Renal cortex interstitium (tissue), 11 donors: Measurements from ENCODE around the gene PEPD. TPM values are rescaled to one million over a fixed set of nuclear protein-coding genes. Genes with fewer than 3 reads are reported as not detected.

Experiments
- DNase-seq, 11 donors: peaks; one replicate each; pipeline ENCODE4 v3.0.0-alpha.2; 2013; ENCODE audit warnings: low read depth in 9 of 11, low spot score in 4 of 11; ENCODE audit errors: extremely low read depth in 1 of 11
- polyA plus RNA-seq, 3 donors: library from polyadenylated mRNA; unstranded; fragments of 120-200 nt; gene quantifications; one replicate each; pipeline ENCODE4 v1.2.1, GENCODE V29; 2013; ENCODE audit not compliant: insufficient read length in 3 of 3

PEPD gene
- polyA plus RNA-seq, 3 donors = 106 to 122 (median 112) TPM

DNA sequence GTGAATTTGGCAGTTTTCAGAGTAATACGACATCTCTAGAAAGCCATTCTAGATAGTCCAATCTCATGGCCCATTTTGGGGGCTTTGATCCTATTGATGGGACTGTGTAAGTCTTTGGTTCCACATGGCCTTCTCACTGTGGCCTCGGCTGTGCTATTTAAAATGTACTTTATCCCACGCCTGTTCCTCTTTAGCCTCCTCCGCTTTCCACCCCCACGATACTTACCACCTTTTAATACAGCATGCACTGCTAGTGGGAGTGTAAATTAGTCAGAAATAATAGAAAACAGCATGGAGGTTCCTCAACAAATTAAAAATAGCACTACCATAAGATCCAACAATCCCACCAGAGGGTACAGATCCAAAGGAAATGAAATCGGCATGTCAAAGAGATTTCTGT is 176.4 kb downstream of the PEPD start:
- no peak for DNase-seq

DNA sequence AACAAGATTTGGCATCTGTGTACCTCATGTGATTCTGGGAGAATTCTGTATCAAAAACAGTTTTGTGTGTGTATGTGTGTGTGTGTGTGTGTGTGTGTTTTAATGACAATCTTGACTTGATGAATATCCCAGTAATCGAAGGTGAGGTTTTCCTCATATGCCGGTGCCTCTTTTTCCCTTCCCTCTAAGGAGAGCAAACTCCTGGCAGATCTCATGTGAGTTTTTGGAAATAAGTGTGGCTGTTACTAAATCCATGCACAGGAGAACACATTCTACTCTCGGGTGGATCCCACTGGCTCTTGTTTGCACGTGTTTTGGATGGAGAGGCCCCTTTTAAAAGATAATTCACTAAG is 177.0 kb downstream of the PEPD start:
- no peak for DNase-seq

DNA sequence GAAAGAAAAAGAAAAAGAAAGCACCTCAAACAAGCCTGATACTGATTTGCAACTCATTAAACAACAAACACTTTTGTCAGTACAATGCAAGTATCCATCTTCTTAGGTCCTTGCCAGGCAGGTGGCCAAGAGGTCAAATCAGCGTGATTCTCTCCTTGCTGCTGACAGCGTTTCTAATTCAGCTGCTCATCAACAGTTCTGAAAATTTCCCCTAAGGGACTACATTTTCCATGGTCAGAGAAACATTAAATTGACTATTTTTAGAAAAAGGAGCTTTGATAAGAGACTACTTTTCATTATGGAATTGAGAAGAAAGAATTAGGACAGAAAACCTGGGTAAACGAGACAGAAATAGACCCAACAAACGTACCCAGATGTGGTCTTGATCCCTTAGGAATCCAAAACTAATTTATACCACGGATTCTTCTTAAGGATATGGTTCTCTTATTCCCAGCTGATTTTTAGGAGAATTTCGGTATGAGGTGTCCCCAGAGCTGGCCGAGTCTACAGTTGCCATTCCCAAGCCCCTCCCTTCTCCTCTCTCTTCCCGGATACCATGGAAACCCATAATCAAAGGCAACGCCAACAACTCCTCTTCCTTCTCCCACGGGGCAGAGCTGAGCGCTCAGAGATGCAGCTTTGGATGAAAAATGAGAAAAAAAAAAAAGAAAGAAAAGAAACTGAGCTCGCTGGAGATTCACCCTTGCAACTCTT is 177.6 kb downstream of the PEPD start:
- peak in 2 of 11 donors; percentile 1 to 7 for DNase-seq

DNA sequence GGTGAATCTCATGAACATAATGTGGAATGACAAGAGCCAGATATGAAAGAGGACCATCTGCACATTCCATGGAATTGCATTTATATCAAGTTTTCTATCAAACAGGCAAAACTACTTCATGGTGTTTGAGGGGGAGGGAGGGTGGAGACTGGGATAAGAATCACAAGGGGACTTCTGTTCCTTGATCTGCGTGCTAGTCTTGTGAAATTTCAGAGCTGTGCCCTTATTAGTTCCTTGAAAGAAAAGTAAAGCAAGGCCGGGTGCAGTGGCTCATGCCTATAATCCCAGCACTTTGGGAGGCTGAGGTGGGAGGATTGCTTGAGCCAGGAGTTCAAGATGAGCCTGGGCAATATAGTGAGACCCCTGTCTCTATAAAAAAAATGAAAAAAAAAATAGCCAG is 178.3 kb downstream of the PEPD start:
- no peak for DNase-seq

DNA sequence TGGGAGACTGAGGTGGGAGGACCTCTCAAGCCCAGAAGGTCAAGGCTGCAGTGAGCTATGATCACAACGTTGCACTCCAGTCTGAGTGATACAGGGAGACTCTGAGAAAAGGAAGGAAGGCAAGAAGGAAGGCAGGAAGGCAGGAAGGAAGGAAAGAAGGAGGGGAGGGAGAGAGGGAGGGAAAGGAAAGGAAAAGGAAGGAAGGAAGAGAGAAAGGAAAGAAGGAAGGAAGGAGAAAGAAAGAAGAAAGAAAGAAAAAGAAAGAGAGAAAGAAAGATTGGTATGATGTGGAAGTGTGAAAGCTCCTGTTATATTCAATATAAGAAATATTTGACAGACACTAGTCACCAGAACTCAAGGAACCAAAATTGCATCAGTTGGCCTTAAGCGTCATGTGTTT is 180.6 kb downstream of the PEPD start:
- DNase-seq = no peak

DNA sequence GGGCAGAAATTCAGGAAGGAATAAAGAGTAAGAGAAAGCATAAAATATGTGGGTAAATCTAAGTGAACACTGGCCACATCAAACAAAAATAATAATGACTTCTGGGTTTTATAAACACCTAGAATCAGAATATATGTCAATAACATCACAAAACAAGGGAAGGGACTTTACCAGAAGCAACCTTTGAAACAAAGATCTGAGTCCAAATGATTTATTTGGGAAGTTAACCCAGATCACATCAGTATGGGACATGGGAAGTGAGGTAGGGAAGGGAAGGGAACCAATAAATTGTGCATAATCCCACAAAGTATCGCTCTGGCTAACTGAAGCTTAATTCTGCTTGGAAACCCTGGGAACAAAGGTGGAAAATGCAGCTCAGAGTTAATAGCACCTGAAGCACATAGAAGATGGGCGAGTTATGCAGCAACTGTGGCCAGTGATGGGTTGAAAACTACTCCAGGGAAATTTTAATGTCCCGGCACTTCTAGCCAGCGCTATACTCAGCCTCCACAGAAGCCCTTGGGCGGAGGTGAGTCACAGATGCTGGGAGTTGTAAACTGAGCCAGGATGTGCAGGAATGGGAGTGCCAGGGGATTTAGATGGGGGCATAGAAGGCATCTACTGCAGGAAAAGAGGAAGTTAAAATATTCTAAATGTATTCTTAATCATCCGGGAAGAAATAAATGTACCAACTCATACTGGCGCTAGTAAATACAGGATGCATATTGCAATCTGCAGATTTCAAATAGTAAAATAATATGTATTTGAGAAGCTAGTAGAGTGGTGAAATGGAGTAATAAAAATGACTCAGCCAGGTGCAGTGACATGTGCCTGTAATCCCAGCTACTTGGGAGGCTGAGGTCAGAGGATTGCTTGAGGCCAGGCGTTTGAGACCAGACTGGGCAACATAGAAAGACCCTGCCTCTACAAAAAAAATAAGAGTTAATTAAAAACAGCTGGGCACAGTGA is 182.3 kb downstream of the PEPD start:
- DNase-seq = no peak

Other genes with a start within 250 kb of the PEPD start
- 1 to 10 TPM; 2.3 to 7.0 (median 3.0) TPM for gene CEBPA, start 219.3 kb downstream of the PEPD start, polyA plus RNA-seq
- gene CEBPG, start 148.1 kb downstream of the PEPD start, polyA plus RNA-seq = 10 to 100 TPM; 17.5 to 23.7 (median 23.3) TPM
- under 1 TPM; 0.09 to 0.44 (median 0.27) TPM for gene CHST8, start 100.2 kb upstream of the PEPD start, polyA plus RNA-seq